SU-DHL-6 (cell line): ENCODE results near the gene IGFL2.
"Not testable (repeated sequence)": the region's sequence is repeated elsewhere in the genome, so short reads cannot be mapped to it uniquely, and the experiment has no call there.

ENCODE experiments used
- H2AFZ ChIP-seq: fragments of 200-600 bp; sonication (generic); 2 replicates; pipeline ENCODE4 v1.6.1; 2014; ENCODE audit warnings: low read depth, mild to moderate bottlenecking, moderate library complexity, mixed read lengths, antibody characterized with exemption, low read length; ENCODE audit not compliant: severe bottlenecking
- H3F3A ChIP-seq: fragments of 200-600 bp; shearing (Covaris generic); 2 replicates; pipeline ENCODE4 v1.6.0; 2016; ENCODE audit warnings: antibody characterized with exemption, mild to moderate bottlenecking; ENCODE audit not compliant: insufficient read depth
- H3K27ac ChIP-seq: fragments of 200-600 bp; sonication (generic); 2 replicates; pipeline ENCODE4 v1.5.1; 2016; ENCODE audit warnings: low read depth, mild to moderate bottlenecking, low read length, moderate library complexity, mixed read lengths
- H3K27me3 ChIP-seq: fragments of 200-600 bp; sonication (generic), shearing (Covaris generic); 2 replicates; pipeline ENCODE4 v1.6.0; 2014; ENCODE audit warnings: mild to moderate bottlenecking, low read length
- H3K36me3 ChIP-seq: fragments of 200-600 bp; sonication (generic); 2 replicates; pipeline ENCODE4 v1.6.1; 2014; ENCODE audit warnings: mild to moderate bottlenecking, low read length, mixed read lengths
- H3K4me2 ChIP-seq: fragments of 300-600, 200-600 bp; shearing (Covaris generic), sonication (generic); 2 replicates; pipeline ENCODE4 v1.6.0; 2014; ENCODE audit warnings: low read length, low read depth, mild to moderate bottlenecking; ENCODE audit not compliant: poor library complexity, severe bottlenecking
- H3K4me3 ChIP-seq: fragments of 200-600 bp; sonication (generic); 2 replicates; pipeline ENCODE4 v1.5.1; 2014; ENCODE audit warnings: antibody characterized with exemption, low read length, mild to moderate bottlenecking, mixed read lengths; ENCODE audit not compliant: insufficient read depth, poor library complexity, severe bottlenecking
- H3K79me2 ChIP-seq: fragments of 200-600 bp; sonication (generic); 2 replicates; pipeline ENCODE4 v1.6.1; 2014; ENCODE audit warnings: mild to moderate bottlenecking, low read length, moderate library complexity; ENCODE audit not compliant: insufficient read depth
- H3K9ac ChIP-seq: fragments of 200-600 bp; sonication (generic); 2 replicates; pipeline ENCODE4 v1.7.0; 2014; ENCODE audit warnings: mild to moderate bottlenecking, low read length
- H3K9me2 ChIP-seq: fragments of 200-600 bp; sonication (generic); replicated peaks from 2 replicates; pipeline ENCODE4 v1.6.1; 2014; ENCODE audit warnings: low read length; ENCODE audit not compliant: insufficient read depth
- H3K9me3 ChIP-seq: fragments of 200-600 bp; sonication (generic); 2 replicates; pipeline ENCODE4 v1.6.1; 2014; ENCODE audit warnings: low read length, mixed read lengths; ENCODE audit not compliant: insufficient read depth
- H4K20me1 ChIP-seq: fragments of 200-600 bp; sonication (generic); 2 replicates; pipeline ENCODE4 v1.6.1; 2014; ENCODE audit warnings: low read depth, mild to moderate bottlenecking, antibody characterized with exemption, low read length, moderate library complexity, mixed read lengths
- CTCF ChIP-seq: fragments of 200-600 bp; sonication (generic); IDR thresholded peaks from one replicate; pipeline ENCODE4 v1.5.1; 2017; ENCODE audit warnings: antibody characterized with exemption, mild to moderate bottlenecking, low read length, moderate library complexity; ENCODE audit not compliant: insufficient read depth, poor library complexity, severe bottlenecking
- EZH2phosphoT487 ChIP-seq: fragments of 200-600 bp; sonication (generic), shearing (Covaris generic); conservative IDR thresholded peaks from 2 replicates; pipeline ENCODE4 v1.6.1; 2018; ENCODE audit warnings: mild to moderate bottlenecking, antibody characterized with exemption, low read length, moderate library complexity, mixed read lengths

Gene IGFL2

GRCh38 chr19:46180701-46181387 lies 32.8 kb downstream of the IGFL2 start:
- H3K4me2 ChIP-seq, result no peak overlapping the region
- H3K27me3 ChIP-seq, result no peaks in the 10 kb centered on the region
- no peak overlapping the region for H2AFZ ChIP-seq
- H3K9me2 ChIP-seq, result no peaks in the 10 kb centered on the region
- no peak overlapping the region for H3K9ac ChIP-seq
- H3K4me3 ChIP-seq, result no peak overlapping the region
- no peaks in the 10 kb centered on the region for H3K36me3 ChIP-seq
- H4K20me1 ChIP-seq, result no peaks in the 10 kb centered on the region
- no peaks in the 10 kb centered on the region for H3K79me2 ChIP-seq
- H3K9me3 ChIP-seq, result no peaks in the 10 kb centered on the region
- no peaks in the 10 kb centered on the region for H3F3A ChIP-seq
- H3K27ac ChIP-seq, result no peak overlapping the region
- no peak for TF ChIP-seq CTCF
- TF ChIP-seq EZH2phosphoT487, result no peak

- H3K9ac ChIP-seq, result no peak overlapping the region
- no peaks in the 10 kb centered on the region for H3K79me2 ChIP-seq
- H4K20me1 ChIP-seq, result no peaks in the 10 kb centered on the region
- H3K27me3 ChIP-seq, result no peaks in the 10 kb centered on the region
- no peak overlapping the region for H2AFZ ChIP-seq
- TF ChIP-seq EZH2phosphoT487, result no peak
- TF ChIP-seq CTCF, result no peak
- H3K9me2 ChIP-seq, result no peaks in the 10 kb centered on the region
- no peak overlapping the region for H3K27ac ChIP-seq
- H3K4me2 ChIP-seq, result no peak overlapping the region
- H3K9me3 ChIP-seq, result no peaks in the 10 kb centered on the region
- no peaks in the 10 kb centered on the region for H3K36me3 ChIP-seq
- H3F3A ChIP-seq, result no peaks in the 10 kb centered on the region
- H3K4me3 ChIP-seq, result no peak overlapping the region
Observed at GRCh38 chr19:46181388-46181779, 33.3 kb downstream of the IGFL2 start.

- no peak overlapping the region for H3K27ac ChIP-seq
- H3K27me3 ChIP-seq, result no peaks in the 10 kb centered on the region
- no peaks in the 10 kb centered on the region for H3K36me3 ChIP-seq
- no peaks in the 10 kb centered on the region for H4K20me1 ChIP-seq
- no peaks in the 10 kb centered on the region for H3K79me2 ChIP-seq
- no peak overlapping the region for H2AFZ ChIP-seq
- no peak overlapping the region for H3K9ac ChIP-seq
- no peaks in the 10 kb centered on the region for H3F3A ChIP-seq
- no peak overlapping the region for H3K4me3 ChIP-seq
- TF ChIP-seq CTCF, result no peak
- TF ChIP-seq EZH2phosphoT487, result no peak
- H3K9me3 ChIP-seq, result no peaks in the 10 kb centered on the region
- no peak overlapping the region for H3K4me2 ChIP-seq
- no peaks in the 10 kb centered on the region for H3K9me2 ChIP-seq
Observed at GRCh38 chr19:46182476-46182875, 34.4 kb downstream of the IGFL2 start.

- not testable (repeated sequence) for H3K4me3 ChIP-seq, H3F3A ChIP-seq, H3K79me2 ChIP-seq, H3K27me3 ChIP-seq, H3K9ac ChIP-seq, H3K9me2 ChIP-seq, H4K20me1 ChIP-seq, H3K36me3 ChIP-seq, H3K27ac ChIP-seq, H3K9me3 ChIP-seq, H2AFZ ChIP-seq
- peak overlapping the region; percentile 19 for H3K4me2 ChIP-seq
Observed at GRCh38 chr19:46184775-46185710, 37.0 kb downstream of the IGFL2 start.
